OCI-LY3 (cell line): Measurements from ENCODE around the gene PVALB.

Experiments
- H2AFZ ChIP-seq: fragments of 200-600, 300-600 bp; shearing (Covaris generic); 2 replicates; pipeline ENCODE4 v1.6.0; 2014; ENCODE audit warnings: antibody characterized with exemption, low read depth, low read length
- H3K27ac ChIP-seq: fragments of 200-600, 300-600 bp; sonication (generic); 2 replicates; pipeline ENCODE4 v1.5.1; 2014; ENCODE audit warnings: mild to moderate bottlenecking, low read length, moderate library complexity, mixed read lengths
- H3K27me3 ChIP-seq: fragments of 200-600, 300-600 bp; sonication (generic); 2 replicates; pipeline ENCODE4 v1.6.1; 2014; ENCODE audit warnings: low read depth, low read length, mixed read lengths
- H3K36me3 ChIP-seq: fragments of 200-600, 300-600 bp; sonication (generic); replicated peaks from 2 replicates; pipeline ENCODE3; 2014; ENCODE audit warnings: low read depth, low read length, mixed read lengths
- H3K4me1 ChIP-seq: fragments of 300-600, 200-600 bp; sonication (generic); 2 replicates; pipeline ENCODE4 v1.6.1; 2014; ENCODE audit warnings: low read length, mixed read lengths
- H3K4me2 ChIP-seq: fragments of 200-600, 300-600 bp; sonication (generic); 2 replicates; pipeline ENCODE4 v1.6.1; 2014; ENCODE audit warnings: low read length, mixed read lengths
- H3K4me3 ChIP-seq: fragments of 300-600, 200-600 bp; sonication (generic); 2 replicates; pipeline ENCODE4 v1.5.1; 2014; ENCODE audit warnings: antibody characterized with exemption, mild to moderate bottlenecking, low read length, moderate library complexity
- H3K79me2 ChIP-seq: fragments of 300-600, 200-600 bp; shearing (Covaris generic); 2 replicates; pipeline ENCODE4 v1.6.1; 2014; ENCODE audit warnings: mild to moderate bottlenecking, low read length, mixed read lengths
- H3K9ac ChIP-seq: fragments of 300-600, 200-600 bp; shearing (Covaris generic); 2 replicates; pipeline ENCODE4 v1.6.0; 2014; ENCODE audit warnings: mild to moderate bottlenecking, low read length, moderate library complexity
- H3K9me3 ChIP-seq: fragments of 200-600, 300-600 bp; shearing (Covaris generic); 2 replicates; pipeline ENCODE4 v1.6.1; 2014; ENCODE audit warnings: low read length, mixed read lengths; ENCODE audit not compliant: insufficient read depth
- H4K20me1 ChIP-seq: fragments of 200-600, 300-600 bp; sonication (generic); 2 replicates; pipeline ENCODE4 v1.6.1; 2016; ENCODE audit warnings: low read length, mixed read lengths; ENCODE audit not compliant: insufficient read depth
- EZH2phosphoT487 ChIP-seq: fragments of 200-600 bp; shearing (Covaris generic); IDR thresholded peaks from 2 replicates; pipeline ENCODE4 v1.6.1; 2018; ENCODE audit warnings: antibody characterized with exemption, mixed run types, low read depth
- TF ChIP-seq, protein P1 (sequence below): fragments of 200-600, 300-600 bp; sonication (generic); IDR thresholded peaks from 2 replicates; pipeline ENCODE4 v1.5.1; 2014; ENCODE audit warnings: antibody characterized with exemption, low read length, low read depth

The PVALB gene

DNA sequence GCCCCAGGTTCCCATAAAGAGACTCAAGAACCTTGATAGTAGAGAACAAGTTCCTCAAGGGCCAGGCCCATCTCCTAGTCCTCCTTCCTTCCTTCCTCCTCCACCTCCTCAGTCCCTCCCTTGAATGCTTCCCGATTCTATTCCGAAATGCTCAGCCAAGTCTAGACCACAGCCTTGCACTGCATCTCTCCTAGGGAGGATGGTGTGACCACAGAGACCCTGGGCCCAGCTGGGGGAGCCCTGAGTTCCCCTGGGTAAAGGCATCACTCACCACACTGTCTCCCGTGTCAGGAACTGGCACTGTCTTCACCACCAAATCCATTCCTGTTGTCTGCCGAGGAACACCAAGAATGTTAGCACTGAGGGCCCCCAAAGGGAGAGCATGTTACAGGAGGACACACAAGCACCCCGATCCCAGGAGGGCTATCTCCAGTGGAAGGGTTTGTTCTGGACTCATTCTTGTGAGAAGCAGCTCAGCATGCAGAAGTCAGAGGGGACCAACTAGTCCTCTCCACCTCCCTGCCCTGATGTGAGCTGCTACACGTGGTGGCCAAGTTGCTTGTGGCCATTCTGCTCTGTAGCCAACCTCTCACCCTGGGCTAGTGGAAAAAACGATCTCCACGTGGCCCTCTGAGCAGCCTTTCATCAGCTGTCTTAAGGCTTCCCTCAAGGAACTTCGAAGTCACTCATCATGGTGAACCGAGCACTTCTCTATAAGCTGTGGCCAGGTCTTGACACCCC, 49.6 kb downstream of the PVALB start:
- Histone ChIP-seq H3K27me3 (no peaks in the 10 kb centered on the region), H3K4me1 (no peaks in the 10 kb centered on the region), H3K4me3 (no peak overlapping the region), H3K9ac (no peak overlapping the region), H3K36me3 (no peaks in the 10 kb centered on the region), H2AFZ (no peak overlapping the region), H3K4me2 (no peak overlapping the region), H3K79me2 (no peaks in the 10 kb centered on the region), H3K27ac (no peak overlapping the region), H3K9me3 (no peaks in the 10 kb centered on the region), H4K20me1 (no peaks in the 10 kb centered on the region)
- TF ChIP-seq EZH2phosphoT487, result no peak
- TF ChIP-seq, protein P1, sequence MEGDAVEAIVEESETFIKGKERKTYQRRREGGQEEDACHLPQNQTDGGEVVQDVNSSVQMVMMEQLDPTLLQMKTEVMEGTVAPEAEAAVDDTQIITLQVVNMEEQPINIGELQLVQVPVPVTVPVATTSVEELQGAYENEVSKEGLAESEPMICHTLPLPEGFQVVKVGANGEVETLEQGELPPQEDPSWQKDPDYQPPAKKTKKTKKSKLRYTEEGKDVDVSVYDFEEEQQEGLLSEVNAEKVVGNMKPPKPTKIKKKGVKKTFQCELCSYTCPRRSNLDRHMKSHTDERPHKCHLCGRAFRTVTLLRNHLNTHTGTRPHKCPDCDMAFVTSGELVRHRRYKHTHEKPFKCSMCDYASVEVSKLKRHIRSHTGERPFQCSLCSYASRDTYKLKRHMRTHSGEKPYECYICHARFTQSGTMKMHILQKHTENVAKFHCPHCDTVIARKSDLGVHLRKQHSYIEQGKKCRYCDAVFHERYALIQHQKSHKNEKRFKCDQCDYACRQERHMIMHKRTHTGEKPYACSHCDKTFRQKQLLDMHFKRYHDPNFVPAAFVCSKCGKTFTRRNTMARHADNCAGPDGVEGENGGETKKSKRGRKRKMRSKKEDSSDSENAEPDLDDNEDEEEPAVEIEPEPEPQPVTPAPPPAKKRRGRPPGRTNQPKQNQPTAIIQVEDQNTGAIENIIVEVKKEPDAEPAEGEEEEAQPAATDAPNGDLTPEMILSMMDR, result no peak

DNA sequence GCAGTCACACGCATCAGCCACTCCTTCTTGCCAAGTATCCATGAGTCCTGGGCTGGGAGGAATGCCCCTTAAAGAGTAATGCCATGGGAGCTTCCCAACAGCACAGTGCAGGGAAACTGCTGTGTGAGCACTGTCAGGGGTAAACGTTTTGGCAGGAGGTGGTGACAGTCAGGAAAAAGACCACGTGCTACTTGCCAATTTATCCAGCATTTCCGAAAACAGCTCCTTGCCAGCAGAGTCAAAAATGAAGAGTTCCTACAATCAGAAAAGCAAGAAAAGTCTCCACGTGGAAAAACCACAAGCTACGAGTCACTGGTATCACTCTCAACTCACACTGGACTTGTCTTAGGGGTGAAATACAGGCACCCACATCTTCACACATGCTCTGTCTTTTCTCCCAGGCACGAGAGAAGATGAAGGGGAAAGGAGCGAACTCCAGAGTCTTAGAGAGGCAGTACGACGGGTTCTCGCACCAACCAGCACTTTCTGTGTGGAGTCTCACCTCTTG, 50.8 kb downstream of the PVALB start:
- Histone ChIP-seq H3K4me3 (no peak overlapping the region), H3K9me3 (no peaks in the 10 kb centered on the region), H3K36me3 (no peaks in the 10 kb centered on the region), H3K4me1 (no peaks in the 10 kb centered on the region), H2AFZ (no peak overlapping the region), H3K27ac (no peak overlapping the region), H3K9ac (no peak overlapping the region), H3K27me3 (no peaks in the 10 kb centered on the region), H3K4me2 (no peak overlapping the region), H3K79me2 (no peaks in the 10 kb centered on the region), H4K20me1 (no peaks in the 10 kb centered on the region)
- no peak for TF ChIP-seq EZH2phosphoT487
- TF ChIP-seq, protein P1, result no peak

DNA sequence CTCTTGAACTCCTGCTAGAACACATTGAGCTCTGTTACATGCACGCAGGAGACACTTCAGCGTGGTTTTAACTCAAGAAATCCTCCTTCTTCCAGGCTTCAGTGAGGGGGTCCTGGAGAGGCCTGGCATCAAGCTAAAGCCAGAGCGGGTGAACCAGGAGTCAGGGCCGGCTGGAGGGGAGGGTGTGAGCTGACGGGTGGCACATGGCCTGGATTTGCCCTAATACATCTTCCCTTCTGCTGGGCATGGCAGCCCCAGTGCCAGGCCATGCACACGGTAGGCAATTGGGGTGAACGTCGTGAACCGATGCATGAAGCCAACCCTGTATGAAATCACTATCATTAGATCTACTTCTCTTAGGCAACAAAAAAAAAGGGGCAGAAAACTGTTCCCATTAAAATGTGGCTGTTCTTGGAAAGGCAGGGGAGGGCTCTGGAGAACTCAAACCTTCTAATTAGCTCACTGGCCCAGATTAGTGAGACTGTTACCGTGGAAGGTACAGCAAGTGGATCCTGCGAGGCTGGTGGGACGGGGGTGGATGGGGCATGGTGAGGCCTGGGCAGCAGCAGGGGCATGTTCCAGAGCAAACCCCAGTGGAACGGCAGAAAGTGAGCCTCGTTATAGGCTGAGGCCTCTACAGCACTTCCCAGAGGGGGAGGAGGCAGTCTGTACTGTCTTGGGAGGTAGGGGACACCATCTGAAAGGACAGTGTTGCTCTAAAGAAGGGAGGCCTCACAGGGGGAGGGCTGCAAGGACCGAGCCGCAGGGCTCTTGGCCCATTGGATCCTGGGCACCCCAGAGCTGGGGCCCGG, 51.5 kb downstream of the PVALB start:
- no peak overlapping the region for H3K27ac ChIP-seq
- TF ChIP-seq, protein P1, result no peak
- TF ChIP-seq EZH2phosphoT487, result no peak
- H3K36me3 ChIP-seq, result no peaks in the 10 kb centered on the region
- no peak overlapping the region for H2AFZ ChIP-seq
- H3K79me2 ChIP-seq, result no peaks in the 10 kb centered on the region
- H3K4me1 ChIP-seq, result no peaks in the 10 kb centered on the region
- H4K20me1 ChIP-seq, result no peaks in the 10 kb centered on the region
- H3K4me3 ChIP-seq, result no peak overlapping the region
- H3K9ac ChIP-seq, result no peak overlapping the region
- H3K4me2 ChIP-seq, result no peak overlapping the region
- no peaks in the 10 kb centered on the region for H3K27me3 ChIP-seq
- no peaks in the 10 kb centered on the region for H3K9me3 ChIP-seq

DNA sequence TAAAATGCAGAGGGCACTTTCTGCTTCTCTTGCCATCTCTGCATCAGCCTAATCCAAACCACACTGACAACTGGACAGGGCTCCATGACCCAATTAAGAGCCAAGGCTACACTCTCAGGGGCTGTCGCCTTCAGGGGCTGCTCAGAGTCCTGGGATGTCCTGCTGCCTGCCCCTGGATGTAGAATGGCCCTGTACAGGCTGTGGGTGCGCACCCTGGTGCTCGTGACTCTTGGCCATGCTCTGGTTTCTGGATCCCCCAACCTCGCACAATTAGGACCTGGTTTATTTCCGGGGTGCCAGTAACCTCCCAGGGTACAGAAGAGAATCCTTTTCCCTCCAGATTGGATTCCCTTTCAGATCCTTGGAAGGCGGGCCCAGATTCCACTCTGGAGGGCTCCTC, 52.2 kb downstream of the PVALB start:
- Histone ChIP-seq H3K4me1 (no peaks in the 10 kb centered on the region), H3K27ac (no peak overlapping the region), H3K4me3 (no peak overlapping the region), H3K9me3 (no peaks in the 10 kb centered on the region), H3K9ac (no peak overlapping the region), H3K27me3 (no peaks in the 10 kb centered on the region), H3K79me2 (no peaks in the 10 kb centered on the region), H3K36me3 (no peaks in the 10 kb centered on the region), H2AFZ (no peak overlapping the region), H3K4me2 (no peak overlapping the region), H4K20me1 (no peaks in the 10 kb centered on the region)
- TF ChIP-seq, protein P1, result no peak
- TF ChIP-seq EZH2phosphoT487, result no peak
